NCI-H524 treated with DMSO at 0.1 percent for 48 hours (cell line): ENCODE results near the gene IGFN1.
A peak's percentile ranks its signal among the peaks of the same experiment; 100 is the strongest.
"Not testable (repeated sequence)": the region's sequence is repeated elsewhere in the genome, so short reads cannot be mapped to it uniquely, and the experiment has no call there.

ENCODE experiments used
- DNase-seq: peaks from one replicate; lab custom pipeline; 2025; lab: John Stamatoyannopoulos, UW

IGFN1 gene

DNA sequence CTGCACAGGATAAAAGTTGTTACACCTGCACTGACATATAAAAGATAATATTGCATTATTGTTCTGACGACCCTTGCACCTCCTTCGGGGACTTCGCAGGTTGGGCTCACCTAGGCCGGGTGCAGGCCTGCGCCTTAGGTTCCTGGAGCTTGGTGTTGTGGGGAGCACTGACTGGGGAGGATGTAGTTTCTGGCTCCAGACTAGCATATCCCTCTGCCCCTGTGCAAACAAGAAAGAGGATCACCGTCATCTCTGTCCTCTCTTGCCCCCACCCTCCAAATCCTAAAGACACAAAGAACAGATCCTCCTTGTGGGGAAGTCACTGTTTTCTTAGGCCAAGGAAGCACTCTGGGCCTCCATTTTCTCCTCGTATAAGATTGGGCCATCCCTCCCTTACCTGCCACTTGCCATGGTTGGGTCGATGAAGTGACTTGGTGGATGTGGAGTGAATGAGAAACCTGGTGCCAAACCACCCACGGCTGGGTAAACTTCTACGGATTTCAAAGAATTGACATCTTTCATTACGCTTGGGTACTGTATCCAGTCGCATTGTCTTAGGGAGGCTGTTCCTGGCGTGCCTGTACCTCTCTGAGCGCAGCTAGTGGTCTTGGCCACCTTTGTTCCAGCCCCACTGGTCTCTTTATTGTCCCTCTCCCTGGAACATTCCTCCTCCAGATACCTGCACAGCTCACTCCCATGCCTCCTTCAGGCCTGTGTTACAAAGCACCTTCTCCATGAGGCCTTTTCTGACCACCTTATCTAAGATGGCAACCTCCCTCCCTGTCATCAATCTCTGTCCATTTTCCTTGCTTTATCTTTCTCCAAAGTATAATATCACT lies 58.3 kb downstream of the IGFN1 start:
- no peak for DNase-seq

DNA sequence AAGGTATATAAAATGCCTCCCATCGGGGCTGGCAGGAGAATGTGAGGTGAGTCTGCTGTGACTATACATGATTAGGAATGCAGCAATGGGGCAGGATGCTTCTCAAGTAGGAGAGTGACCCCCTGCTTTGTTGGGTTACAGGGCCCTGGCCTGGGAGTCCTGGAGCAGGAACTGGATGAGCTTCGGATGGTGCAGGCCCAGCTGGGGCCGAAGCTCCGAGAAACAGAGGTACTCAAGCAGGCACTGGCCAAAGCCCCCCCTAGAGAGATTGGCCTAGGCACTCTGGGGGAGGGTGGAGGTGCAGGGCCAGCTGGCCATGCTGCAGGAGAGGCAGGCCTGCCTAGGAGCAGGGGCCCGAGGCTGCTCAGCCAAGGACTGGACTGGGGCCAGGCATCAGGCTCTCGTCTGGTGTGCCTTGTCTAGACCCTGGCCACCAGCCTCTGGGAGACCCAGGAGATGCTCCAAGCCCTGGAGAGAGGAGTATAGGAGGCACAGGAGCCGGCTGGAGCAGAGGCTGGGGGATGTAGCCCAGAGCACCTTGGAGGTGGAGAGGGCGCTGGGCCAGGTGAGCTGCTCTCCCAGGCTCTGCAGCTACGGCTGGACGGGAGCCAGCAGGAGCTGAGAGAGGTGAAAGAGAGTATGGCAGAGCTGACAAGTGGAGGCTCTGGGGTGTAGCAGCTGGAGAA lies 59.8 kb downstream of the IGFN1 start:
- DNase-seq: no peak

DNA sequence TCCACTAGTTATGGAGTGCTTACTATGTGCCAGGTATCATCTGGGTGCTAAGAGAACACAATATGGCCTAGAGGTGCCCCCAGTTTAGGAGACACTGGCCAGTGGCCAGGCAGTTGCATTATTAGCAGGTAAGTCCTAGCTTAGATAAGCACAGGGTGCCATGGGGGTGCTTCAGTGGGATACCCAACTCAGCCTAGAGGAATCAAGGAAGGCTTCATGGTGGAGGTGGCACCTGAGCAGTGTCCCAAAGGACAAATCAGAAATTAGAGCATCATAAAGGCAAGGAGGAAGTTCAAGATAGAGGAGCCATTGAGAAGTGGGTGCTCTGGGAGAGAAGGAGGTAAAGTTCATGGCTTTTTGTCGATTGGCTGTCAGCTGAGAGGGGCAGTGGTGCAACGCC lies 60.8 kb downstream of the IGFN1 start:
- DNase-seq: no peak

- DNase-seq: no peak
Observed at GRCh38 chr1:201251851-201252430, 61.3 kb downstream of the IGFN1 start.

GRCh38 chr1:201252944-201253371 lies 62.3 kb downstream of the IGFN1 start:
- DNase-seq: no peak

GRCh38 chr1:201253411-201253810 lies 62.8 kb downstream of the IGFN1 start:
- peak; percentile 94 for DNase-seq

GRCh38 chr1:201253906-201254624 lies 63.4 kb downstream of the IGFN1 start:
- no peak for DNase-seq

DNA sequence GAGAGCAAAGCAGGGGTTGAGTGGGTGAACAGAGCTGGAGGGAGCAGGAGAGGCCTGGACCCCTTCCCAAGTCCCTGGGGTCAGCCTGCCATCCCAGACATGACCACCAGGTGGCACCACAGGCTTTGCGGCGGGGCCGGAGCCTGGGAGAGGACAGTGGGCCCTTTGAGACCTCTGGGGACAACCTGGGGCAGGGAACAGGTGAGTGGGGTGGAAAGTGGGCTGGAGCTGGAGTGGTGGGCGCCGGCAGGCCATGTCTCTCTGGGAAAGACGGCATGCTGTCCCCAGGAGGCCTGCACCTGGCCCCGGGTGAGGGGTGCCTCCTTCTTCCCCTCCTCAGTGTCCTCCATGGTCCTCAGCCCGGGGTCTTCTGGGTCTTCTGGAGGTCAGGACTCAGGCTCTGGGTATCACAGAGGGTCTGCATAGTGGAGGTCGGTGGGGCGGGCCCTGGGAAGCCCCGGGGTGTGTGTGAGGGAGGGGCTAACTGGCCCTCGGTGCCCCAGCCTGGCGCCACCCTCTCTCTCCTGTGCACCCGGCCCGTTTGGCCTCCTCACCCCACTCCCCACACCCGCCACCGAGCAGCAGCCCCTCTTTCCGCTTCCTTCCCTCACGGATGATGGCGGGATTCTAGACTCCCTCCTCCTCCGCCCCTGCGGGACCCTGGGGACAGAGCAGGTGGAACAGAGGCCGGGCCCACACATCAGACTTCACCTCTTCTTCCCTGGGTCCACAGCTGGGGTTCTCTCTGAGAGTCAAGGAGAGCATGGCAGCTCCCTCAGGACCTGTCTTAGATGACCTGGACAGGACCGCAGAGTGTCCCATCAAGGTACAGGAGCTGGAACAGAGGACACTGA lies 64.2 kb downstream of the IGFN1 start:
- DNase-seq: no peak

- no peak for DNase-seq
Observed at GRCh38 chr1:201255479-201256362, 65.1 kb downstream of the IGFN1 start.

DNA sequence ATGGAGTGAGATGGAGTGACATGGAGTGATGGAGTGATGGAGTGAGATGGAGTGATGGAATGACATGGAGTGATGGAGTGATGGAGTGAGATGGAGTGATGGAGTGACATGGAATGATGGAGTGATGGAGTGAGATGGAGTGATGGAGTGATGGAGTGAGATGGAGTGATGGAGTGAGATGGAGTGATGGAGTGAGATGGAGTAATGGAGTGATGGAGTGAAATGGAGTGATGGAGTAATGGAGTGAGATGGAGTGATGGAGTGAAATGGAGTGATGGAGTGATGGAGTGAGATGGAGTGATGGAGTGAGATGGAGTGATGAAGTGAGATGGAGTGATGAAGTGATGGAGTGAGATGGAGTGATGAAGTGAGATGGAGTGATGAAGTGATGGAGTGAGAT lies 67.5 kb downstream of the IGFN1 start:
- DNase-seq: not testable (repeated sequence)

GRCh38 chr1:201258763-201259230 lies 68.2 kb downstream of the IGFN1 start:
- DNase-seq: no peak

DNA sequence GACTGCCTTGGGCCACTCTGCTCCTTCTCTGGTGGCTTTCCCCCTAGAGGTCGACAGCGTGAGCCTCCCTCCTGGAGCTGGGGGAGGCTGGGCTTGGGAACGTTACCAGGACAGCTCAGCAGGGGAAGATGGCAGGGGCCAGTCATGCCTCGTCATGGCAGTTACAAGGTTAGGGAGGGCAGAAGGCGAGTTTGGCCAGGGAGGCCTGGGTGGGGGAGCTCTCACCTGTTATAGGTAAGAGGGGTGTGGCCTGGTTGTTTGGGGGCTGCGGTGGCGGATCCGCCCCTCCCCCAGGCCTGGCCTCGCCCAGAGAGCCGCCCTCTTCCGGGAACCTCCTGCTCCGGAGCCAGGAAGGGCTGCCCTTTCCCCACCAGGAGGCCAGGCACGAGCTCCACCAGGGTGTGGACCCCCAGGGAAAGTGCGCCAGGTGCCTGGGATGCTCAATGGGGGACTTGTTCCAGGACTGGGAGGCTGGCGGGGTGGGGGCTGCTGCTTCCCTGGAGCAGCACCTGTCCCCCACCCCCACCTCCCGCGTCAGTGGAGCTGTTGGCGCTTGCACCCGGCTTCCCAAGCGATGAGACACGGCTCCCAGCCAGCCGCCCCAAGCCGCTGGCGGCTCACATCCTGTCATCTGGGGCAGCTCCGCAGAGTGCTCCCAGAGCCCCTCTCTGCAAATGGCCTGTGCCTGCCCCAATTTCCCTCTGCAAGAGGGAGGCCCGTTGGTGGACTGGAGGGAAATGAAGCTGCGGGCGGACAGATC lies 69.0 kb downstream of the IGFN1 start:
- no peak for DNase-seq

GRCh38 chr1:201260236-201260590 lies 69.6 kb downstream of the IGFN1 start:
- DNase-seq: no peak

DNA sequence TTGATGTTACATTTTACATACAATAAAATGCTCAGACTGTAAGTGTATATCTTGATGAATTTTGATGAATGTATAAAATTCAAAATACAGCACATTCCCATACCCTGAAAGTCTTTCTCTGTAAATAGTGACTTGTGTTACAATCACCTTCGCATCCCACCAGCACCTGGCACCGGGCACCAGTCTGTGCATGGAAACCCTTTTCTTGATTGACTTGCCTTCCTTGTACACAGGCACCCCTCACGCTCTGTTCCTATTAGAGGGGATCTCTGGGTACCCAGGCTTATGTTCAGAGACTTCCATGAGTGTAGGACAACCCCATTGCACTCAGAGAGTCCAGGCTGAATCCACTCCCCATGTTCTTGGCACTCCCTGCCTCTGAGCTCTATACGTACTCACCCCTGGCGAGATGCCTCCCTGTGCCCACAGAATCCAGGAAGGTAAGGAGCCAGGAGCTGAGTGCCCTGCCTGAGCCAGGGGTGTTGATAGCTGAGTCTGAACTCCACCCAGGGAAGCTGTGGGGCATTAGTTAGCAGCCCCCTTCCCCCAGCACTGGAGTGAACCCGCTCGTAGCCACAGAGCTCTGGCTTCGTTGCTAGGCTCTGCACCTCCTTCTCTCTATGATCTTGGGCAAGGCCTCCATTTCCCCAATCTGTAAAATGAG lies 70.2 kb downstream of the IGFN1 start:
- no peak for DNase-seq

- no peak for DNase-seq
Observed at GRCh38 chr1:201261771-201262547, 71.3 kb downstream of the IGFN1 start.

GRCh38 chr1:201262963-201263608 lies 72.5 kb downstream of the IGFN1 start:
- no peak for DNase-seq

DNA sequence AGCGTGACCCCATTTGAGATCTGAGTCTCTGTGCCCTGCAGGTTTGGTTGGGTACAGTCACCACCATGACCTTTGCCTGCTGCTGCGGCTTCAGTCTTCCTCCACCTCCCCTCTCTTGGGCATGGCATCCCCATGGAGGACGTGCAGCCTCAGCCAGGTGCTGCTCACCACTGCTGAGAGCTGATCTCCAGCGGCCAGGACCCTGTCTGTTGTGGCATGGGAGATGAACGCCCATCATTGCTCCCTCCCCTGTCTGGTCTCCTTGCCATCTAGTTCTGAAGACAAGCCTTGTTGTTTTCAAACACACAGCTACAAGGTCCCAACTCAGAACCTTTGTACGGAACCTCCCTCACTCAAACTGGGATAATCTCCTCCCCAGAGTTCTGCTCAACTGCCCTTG lies 73.4 kb downstream of the IGFN1 start:
- no peak for DNase-seq

- DNase-seq: no peak
Observed at GRCh38 chr1:201264554-201264953, 73.9 kb downstream of the IGFN1 start.
